Ovary (tissue), 9 donors: ENCODE measurements around the gene EIF1B. TPM values are rescaled to one million over a fixed set of nuclear protein-coding genes. Genes with fewer than 3 reads are reported as not detected.

Experiments used
- DNase-seq, 5 donors: peaks; one replicate each; pipeline ENCODE4 v3.0.0-alpha.2; 2019 to 2020
- H3K27ac ChIP-seq, 2 donors: fragments of 200-600 bp; one replicate each; pipeline versions ENCODE4 v1.5.1 to v1.8.0; 2019 to 2022
- H3K27me3 ChIP-seq: fragments of 200-600 bp; one replicate; pipeline ENCODE4 v1.8.0; 2022
- H3K36me3 ChIP-seq: fragments of 200-600 bp; sonication (generic); one replicate; pipeline ENCODE4 v1.5.1; 2019
- H3K4me1 ChIP-seq: one replicate; pipeline ENCODE4 v1.8.1; 2013; ENCODE audit warnings: mild to moderate bottlenecking, moderate library complexity; ENCODE audit not compliant: insufficient read depth
- H3K4me3 ChIP-seq: fragments of 200-600 bp; sonication (generic); one replicate; pipeline ENCODE4 v1.5.1; 2017
- H3K9me3 ChIP-seq, 2 donors: fragments of 200-600 bp in 1 of 2; sonication (generic) in 1 of 2; one replicate each; pipeline versions ENCODE4 v1.5.1 to v1.8.1; 2013 to 2019; ENCODE audit warnings: mild to moderate bottlenecking in 1 of 2, moderate library complexity in 1 of 2
- EP300 ChIP-seq: sonication (generic); formaldehyde crosslinking; IDR thresholded peaks from one replicate; pipeline ENCODE4 v1.6.1; 2017; ENCODE audit warnings: antibody characterized with exemption
- POLR2A ChIP-seq: fragments of 450-650 bp; IDR thresholded peaks from one replicate; pipeline ENCODE4 v1.6.1; 2017; ENCODE audit warnings: antibody characterized with exemption, mild to moderate bottlenecking, moderate library complexity
- WGBS, 3 donors: extraction: QIAGEN DNeasy Blood & Tissue Kit in 1 of 3; methylation state at CpG; one replicate each; pipeline versions ENCODE4 v1.1.5 to v1.1.7; 2013 to 2017; 5-methylcytosine and 5-hydroxymethylcytosine counted together
- intact Hi-C, 4 donors: fragments of 100-400 bp; cut with DNase I; formaldehyde crosslinking; loops; one replicate each; pipeline versions ENCODE4 v1.11.0 to v1.15.1; 2022 to 2023
- polyA plus RNA-seq, 2 donors: library from polyadenylated mRNA; stranded (reverse); fragments of 200-250 nt in 1 of 2; fragments of 350-450 nt in 1 of 2; fragmentation: Illumina TruSeq in 1 of 2; extraction: RNeasy Lipid Tissue Mini Kit (QIAGEN cat#74804) in 1 of 2; gene quantifications; one replicate each; pipeline ENCODE4 v1.2.3, GENCODE V29; 2013 to 2014
- total RNA-seq, 7 donors: library from RNA; depleted of rRNA in 2 of 7; stranded (reverse); fragments of >200 nt in 2 of 7; fragmentation: NEBNext Ultra II Directional in 3 of 7; extraction: Animal tissue kit (Norgen Biotek cat#: 25700) in 3 of 7; gene quantifications; one replicate each; pipeline versions ENCODE4 v1.1.0 to v1.2.4, GENCODE V29; 2016 to 2023
- TF ChIP-seq, protein P1 (sequence below), 3 donors: fragments of 450-650 bp in 2 of 3; fragments of 200-600 bp in 1 of 3; IDR thresholded peaks; one replicate each; pipeline versions ENCODE4 v1.5.1 to v1.8.0; 2016 to 2022; ENCODE audit warnings: antibody characterized with exemption in 3 of 3, mild to moderate bottlenecking in 1 of 3
- donor health status: DM: no; HTN: no; CAD: no; lungs with moderate emphysema.
- donor health status: DM: no; HTN: no; CAD: no.
- donor health status: Bipolar disorder and iron deficiency.
- donor health status: DM: yes; HTN: yes; CAD: no.
- donor health status: DM: no; HTN: no; CAD: no.
- donor health status: DM: yes; HTN: yes; CAD: no.

EIF1B gene
- total and polyA plus RNA-seq, 9 donors, result 30.4 to 156 (median 82.1) TPM

DNA sequence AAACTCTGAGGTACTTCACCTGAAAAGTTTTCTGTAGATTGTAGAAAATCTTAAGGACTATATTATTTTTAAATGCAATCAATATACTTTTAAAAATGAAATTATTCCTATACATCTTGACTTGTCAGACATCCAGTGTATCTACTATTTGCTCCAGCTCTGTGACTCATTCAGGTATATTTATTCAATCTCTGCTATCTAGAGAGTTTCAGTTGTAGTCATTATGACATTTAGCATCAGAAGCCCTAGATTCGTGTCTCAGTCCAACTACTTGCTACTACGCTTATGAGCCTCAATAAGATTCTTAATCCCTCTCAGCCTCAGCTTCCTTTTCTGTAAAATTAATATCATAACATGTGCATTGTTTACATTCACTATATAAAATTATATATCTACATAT is 22.3 kb upstream of the EIF1B start:
- TF ChIP-seq POLR2A (no peak), EP300 (no peak)
- TF ChIP-seq, protein P1, sequence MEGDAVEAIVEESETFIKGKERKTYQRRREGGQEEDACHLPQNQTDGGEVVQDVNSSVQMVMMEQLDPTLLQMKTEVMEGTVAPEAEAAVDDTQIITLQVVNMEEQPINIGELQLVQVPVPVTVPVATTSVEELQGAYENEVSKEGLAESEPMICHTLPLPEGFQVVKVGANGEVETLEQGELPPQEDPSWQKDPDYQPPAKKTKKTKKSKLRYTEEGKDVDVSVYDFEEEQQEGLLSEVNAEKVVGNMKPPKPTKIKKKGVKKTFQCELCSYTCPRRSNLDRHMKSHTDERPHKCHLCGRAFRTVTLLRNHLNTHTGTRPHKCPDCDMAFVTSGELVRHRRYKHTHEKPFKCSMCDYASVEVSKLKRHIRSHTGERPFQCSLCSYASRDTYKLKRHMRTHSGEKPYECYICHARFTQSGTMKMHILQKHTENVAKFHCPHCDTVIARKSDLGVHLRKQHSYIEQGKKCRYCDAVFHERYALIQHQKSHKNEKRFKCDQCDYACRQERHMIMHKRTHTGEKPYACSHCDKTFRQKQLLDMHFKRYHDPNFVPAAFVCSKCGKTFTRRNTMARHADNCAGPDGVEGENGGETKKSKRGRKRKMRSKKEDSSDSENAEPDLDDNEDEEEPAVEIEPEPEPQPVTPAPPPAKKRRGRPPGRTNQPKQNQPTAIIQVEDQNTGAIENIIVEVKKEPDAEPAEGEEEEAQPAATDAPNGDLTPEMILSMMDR (IDR thresholded peaks at IDR 0.05), result no peak
- WGBS, 3 donors, result 93 to 95% (median 94%) methylated on average over 2 of the region's 2 CpGs

DNA sequence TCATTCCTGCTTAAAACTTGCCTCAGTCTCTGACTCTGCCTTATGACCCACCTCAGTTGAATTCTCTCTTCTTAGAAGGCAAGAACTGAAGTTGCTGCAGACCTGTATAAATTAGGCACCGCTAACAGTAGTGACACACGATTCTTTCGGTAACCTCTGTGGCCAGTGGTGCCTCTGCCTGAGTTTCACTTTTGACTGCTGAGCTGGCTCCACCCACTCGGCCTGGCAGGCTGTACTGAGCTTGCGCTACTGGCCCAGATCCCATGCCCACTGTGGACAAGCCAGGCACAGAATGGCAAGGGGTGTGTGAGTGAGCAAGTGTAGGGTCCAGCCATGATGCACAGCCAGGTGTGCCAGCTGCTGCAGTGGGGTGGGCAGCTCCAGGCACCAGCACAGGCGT is 19.1 kb upstream of the EIF1B start:
- H3K4me1 ChIP-seq, result no peaks in the 10 kb centered on the region
- intact Hi-C loops, result no loop called here
- H3K27ac ChIP-seq, result no peak overlapping the region
- no peaks in the 10 kb centered on the region for H3K27me3 ChIP-seq
- no peak for DNase-seq
- no peaks in the 10 kb centered on the region for H3K36me3 ChIP-seq
- 92 to 95% (median 94%) methylated on average over 6 of the region's 6 CpGs for WGBS, 3 donors
- H3K4me3 ChIP-seq, result no peak overlapping the region
- no peak for TF ChIP-seq EP300
- TF ChIP-seq, protein P1 (IDR thresholded peaks at IDR 0.05), result no peak
- no peak for TF ChIP-seq POLR2A
- H3K9me3 ChIP-seq, result no peaks in the 10 kb centered on the region

More for the DNA sequence above, 22.3 kb upstream of the EIF1B start:
- Histone ChIP-seq H3K27ac (no peak overlapping the region), H3K4me3 (no peak overlapping the region), H3K9me3 (no peaks in the 10 kb centered on the region), H3K27me3 (no peaks in the 10 kb centered on the region), H3K4me1 (no peaks in the 10 kb centered on the region), H3K36me3 (no peaks in the 10 kb centered on the region)
- intact Hi-C loops, result no loop called here
- DNase-seq, result no peak

DNA sequence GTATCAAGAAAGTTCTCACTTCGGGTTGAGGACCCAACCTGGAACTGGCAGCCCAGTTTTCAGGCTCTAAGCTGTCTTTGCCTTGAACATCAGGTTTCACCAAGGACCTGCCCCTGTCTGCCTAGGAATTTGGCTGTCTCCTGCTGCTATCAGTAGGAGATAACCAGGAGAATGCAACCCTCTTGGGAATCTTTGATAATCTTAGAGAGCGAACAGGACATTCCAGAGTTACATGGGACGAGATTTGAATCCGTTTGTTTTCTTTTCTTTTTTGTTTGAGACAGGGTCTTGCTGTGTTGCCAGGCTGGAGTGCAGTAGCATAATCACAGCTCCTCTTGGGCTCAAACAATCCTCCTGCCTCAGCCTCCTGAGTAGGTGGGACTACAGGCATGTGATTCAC is 18.0 kb upstream of the EIF1B start:
- intact Hi-C loops, result no loop called here
- H3K4me3 ChIP-seq, result no peak overlapping the region
- TF ChIP-seq POLR2A (no peak), EP300 (no peak)
- TF ChIP-seq, protein P1 (IDR thresholded peaks at IDR 0.05), result no peak
- no peaks in the 10 kb centered on the region for H3K36me3 ChIP-seq
- H3K4me1 ChIP-seq, result no peaks in the 10 kb centered on the region
- DNase-seq, result no peak
- no peaks in the 10 kb centered on the region for H3K9me3 ChIP-seq
- H3K27ac ChIP-seq, result no peak overlapping the region
- 81 to 87% (median 82%) methylated on average over 4 of the region's 4 CpGs for WGBS, 3 donors
- H3K27me3 ChIP-seq, result no peaks in the 10 kb centered on the region

DNA sequence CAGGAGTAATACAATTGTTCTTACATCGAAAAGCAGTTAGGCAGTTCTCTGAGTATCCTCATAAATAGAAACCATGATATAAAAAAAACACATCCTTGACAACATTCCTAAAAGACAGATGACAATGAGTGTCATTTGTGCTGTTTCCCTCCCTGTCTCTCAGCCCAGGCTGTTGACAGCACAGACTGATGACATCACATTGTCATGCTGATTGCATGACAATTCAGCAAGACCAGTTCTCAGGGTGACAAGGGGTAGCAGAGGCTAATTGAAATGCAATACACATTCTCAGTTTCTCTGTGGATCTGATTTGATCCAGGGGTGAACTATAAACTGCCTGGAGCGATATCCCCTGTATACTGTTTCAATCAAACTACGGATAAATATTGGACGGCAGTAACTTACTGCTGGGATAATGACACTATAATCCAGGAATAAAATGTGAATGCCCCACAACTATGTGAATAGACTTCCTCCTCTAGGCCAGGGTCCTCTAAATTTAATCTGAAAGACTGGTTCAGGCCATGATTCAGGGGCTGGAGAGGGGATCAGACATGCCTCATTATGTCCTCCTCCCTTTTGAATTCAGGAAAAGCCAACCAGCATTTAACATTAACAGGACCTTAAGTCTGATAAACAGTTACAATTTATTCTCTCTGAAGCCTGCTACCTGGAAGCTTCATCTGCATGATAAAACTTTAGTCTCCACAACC is 16.7 kb upstream of the EIF1B start:
- intact Hi-C loops, result no loop called here
- H3K36me3 ChIP-seq, result no peaks in the 10 kb centered on the region
- TF ChIP-seq, protein P1 (IDR thresholded peaks at IDR 0.05), result no peak
- TF ChIP-seq EP300 (no peak), POLR2A (no peak)
- no peaks in the 10 kb centered on the region for H3K27me3 ChIP-seq
- WGBS, 3 donors, result 71 to 89% (median 88%) methylated on average over 4 of the region's 4 CpGs
- H3K4me1 ChIP-seq, result no peaks in the 10 kb centered on the region
- no peaks in the 10 kb centered on the region for H3K9me3 ChIP-seq
- no peak overlapping the region for H3K4me3 ChIP-seq
- no peak overlapping the region for H3K27ac ChIP-seq
- DNase-seq, result no peak
